K562 (cell line): ENCODE data around the gene STAB2. TPM values are rescaled to one million over a fixed set of nuclear protein-coding genes. Genes with fewer than 3 reads are reported as not detected.

Experiments used
- ATAC-seq: fragments of 200-7000 bp; cut with Tn5 transposase; 3 replicates; pipeline ENCODE4 v1.9.1; 2020; ENCODE audit warnings: moderate library complexity
- BruUV-seq: library from RNA; stranded (reverse); fragments of 400-500 nt; replicated peaks from 2 replicates; lab custom pipeline; 2021; lab: Mats Ljungman, UMichigan
- CTCF ChIA-PET: fragments of 300-600 bp; formaldehyde crosslinking; extraction: SDS; loops from one replicate; lab custom pipeline; 2021; ENCODE audit warnings: low intra/inter-chr PET ratio; lab: Yijun Ruan, JAX
- POLR2A ChIA-PET: fragments of 300-600, 350-650 bp; sonication (Branson Sonifier 250); formaldehyde crosslinking; extraction: SDS; loops from one replicate; lab custom pipeline; 2021; ENCODE audit warnings: antibody characterized with exemption, inconsistent platforms; lab: Yijun Ruan, JAX
- DNase-seq, 4 experiments: peaks; one replicate each; pipeline versions ENCODE4 v3.0.0 to v3.0.0-alpha.2; 2011 to 2018; ENCODE audit warnings: low spot score in 3 of 4, mixed read lengths in 3 of 4; ENCODE audit errors: extremely low read depth in 1 of 4
- FAIRE-seq: peaks from 2 replicates; lab custom pipeline; 2011; peaks lifted over from hg19 to GRCh38; lab: Jason Lieb, UNC
- H2AFZ ChIP-seq: 2 replicates; pipeline ENCODE4 v1.6.0; 2011; ENCODE audit warnings: low read depth, low read length, control low read depth, inconsistent platforms
- H3K27ac ChIP-seq: fragments of 200-600 bp; 3 replicates; pipeline ENCODE4 v1.8.0; 2011; ENCODE audit warnings: low read depth, mild to moderate bottlenecking, control low read depth, inconsistent platforms, low read length, moderate library complexity, mixed read lengths; ENCODE audit errors: extremely low read depth
- H3K27me3 ChIP-seq, 2 experiments: fragments of 300-600 bp in 1 of 2; 2 replicates in 1 of 2; 3 replicates in 1 of 2; pipeline versions ENCODE4 v1.6.0 to v1.8.0; 2011; ENCODE audit warnings: inconsistent platforms in 2 of 2, low read length in 2 of 2, mild to moderate bottlenecking in 1 of 2, mixed read lengths in 1 of 2, moderate library complexity in 1 of 2; ENCODE audit not compliant: control insufficient read depth in 2 of 2, insufficient read depth in 2 of 2
- H3K36me3 ChIP-seq: fragments of 300-600 bp; 3 replicates; pipeline ENCODE4 v1.8.0; 2011; ENCODE audit warnings: mild to moderate bottlenecking, low read length, inconsistent platforms; ENCODE audit not compliant: control insufficient read depth, insufficient read depth
- H3K4me1 ChIP-seq, 2 experiments: fragments of 200-600 bp in 1 of 2; replicated peaks in 1 of 2; 2 replicates in 1 of 2; 3 replicates in 1 of 2; pipeline versions ENCODE4 v1.5.1 to v1.8.0; 2011; ENCODE audit warnings: inconsistent platforms in 2 of 2, low read length in 2 of 2, mild to moderate bottlenecking in 1 of 2, mixed read lengths in 1 of 2, moderate library complexity in 1 of 2; ENCODE audit not compliant: control insufficient read depth in 2 of 2, insufficient read depth in 2 of 2
- H3K4me2 ChIP-seq: 2 replicates; pipeline ENCODE4 v1.6.1; 2011; ENCODE audit warnings: low read length, control low read depth, inconsistent platforms, mixed read lengths; ENCODE audit not compliant: insufficient read depth
- H3K4me3 ChIP-seq: fragments of 200-600 bp; sonication (generic), shearing (Covaris generic); 2 replicates; pipeline ENCODE4 v1.5.1; 2016; ENCODE audit warnings: control low read depth, inconsistent platforms
- H3K79me2 ChIP-seq: fragments of 200-600 bp; 3 replicates; pipeline ENCODE4 v1.8.0; 2011; ENCODE audit warnings: low read length, inconsistent platforms; ENCODE audit not compliant: control insufficient read depth, insufficient read depth
- H3K9ac ChIP-seq, 2 experiments: 2 replicates each; pipeline versions ENCODE4 v1.6.0 to v1.6.1; 2011; ENCODE audit warnings: low read depth in 2 of 2, low read length in 2 of 2, control low read depth in 1 of 2, inconsistent platforms in 1 of 2, mild to moderate bottlenecking in 1 of 2, mixed read lengths in 1 of 2; ENCODE audit not compliant: insufficient read depth in 1 of 2
- H3K9me1 ChIP-seq: one replicate; pipeline ENCODE4 v1.6.0; 2011; ENCODE audit warnings: inconsistent platforms, mild to moderate bottlenecking, low read length, moderate library complexity; ENCODE audit not compliant: control insufficient read depth, insufficient read depth
- H3K9me3 ChIP-seq: replicated peaks from 2 replicates; pipeline ENCODE4 v1.5.1; 2011; ENCODE audit warnings: low read depth, low read length, inconsistent platforms; ENCODE audit not compliant: control insufficient read depth, insufficient read depth
- H4K20me1 ChIP-seq: replicated peaks from 2 replicates; pipeline ENCODE4 v1.6.1; 2011; ENCODE audit warnings: low read length, inconsistent platforms, mixed read lengths; ENCODE audit not compliant: control insufficient read depth, insufficient read depth
- RBM25 ChIP-seq: fragments of 200-400 bp; formaldehyde crosslinking; IDR thresholded peaks from 2 replicates; pipeline ENCODE4 v1.6.1; 2018; ENCODE audit warnings: low read length, low read depth, moderate library complexity; ENCODE audit not compliant: severe bottlenecking
- WGBS: fragments of 100-300 bp; shearing (Covaris generic); methylation state at CpG from one replicate; pipeline ENCODE4 v1.1.6; 2016; ENCODE audit warnings: low coverage, mixed read lengths; ENCODE audit not compliant: insufficient coverage; ENCODE audit errors: missing lambda C conversion rate; 5-methylcytosine and 5-hydroxymethylcytosine counted together
- in situ Hi-C: fragments of 300-500 bp; cut with MboI; formaldehyde crosslinking; loops from 4 replicates; pipeline ENCODE4 v1.15.0; 2018; ENCODE audit warnings: inconsistent platforms, mixed read lengths
- intact Hi-C: fragments of 100-400 bp; cut with micrococcal nuclease; formaldehyde crosslinking; loops from 2 replicates; pipeline ENCODE4 v1.14.2; 2022
- polyA plus RNA-seq, 8 experiments: library from polyadenylated mRNA; depleted of rRNA in 4 of 8; stranded (reverse) in 5 of 8; unstranded in 3 of 8; fragments of >200 nt; fragmentation: Nextera tagmentation in 2 of 8; fragmentation: Illumina TruSeq in 1 of 8; extraction: Ambion mirVana in 2 of 8; extraction: Trizol in 1 of 8; gene quantifications; 2 replicates each; pipeline versions ENCODE4 v1.2.1 to v1.2.3, GENCODE V29; 2011 to 2014; ENCODE audit warnings: inconsistent platforms in 1 of 8, missing spikeins in 1 of 8
- total RNA-seq, 7 experiments: library from RNA; depleted of rRNA in 6 of 7; stranded (reverse); fragments of >200 nt in 6 of 7; fragmentation: Illumina TruSeq in 2 of 7; extraction: Trizol in 2 of 7; gene quantifications; 2 replicates each; pipeline versions ENCODE4 v1.2.1 to v1.2.3, GENCODE V29; 2011 to 2021; ENCODE audit warnings: low replicate concordance in 1 of 7
- TF ChIP-seq, protein P1 (sequence below): fragments of 250-450 bp; sonication (Bioruptor Pico); IDR thresholded peaks from 2 replicates; pipeline ENCODE4 v1.8.0; 2021; ENCODE audit warnings: moderate library complexity, mild to moderate bottlenecking, inconsistent platforms

The STAB2 gene
- total and polyA plus RNA-seq, 9 of the 15 experiments (the other 6 are each of a cell fraction or from before 2014, with no cell fraction given) = 0.10 TPM; not detected in 8

DNA sequence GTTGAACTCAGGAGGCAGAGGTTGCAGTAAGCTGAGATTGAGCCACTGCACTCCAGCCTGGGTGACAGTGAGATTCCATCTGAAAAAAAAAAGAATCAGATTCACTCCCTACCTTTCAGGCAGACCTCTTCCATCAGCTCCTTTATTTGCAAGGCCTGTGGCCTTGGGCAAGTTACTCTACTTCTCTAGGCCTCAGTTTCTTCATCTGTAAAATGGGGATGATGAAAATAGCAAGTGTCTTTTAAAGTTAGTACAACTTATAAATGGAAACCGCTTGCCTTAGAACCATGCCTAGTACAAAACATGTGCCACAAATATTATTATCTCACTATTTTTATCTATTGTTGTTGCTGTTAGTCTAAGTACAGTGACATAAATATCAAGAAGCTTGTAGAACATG is 84.3 kb downstream of the STAB2 start:
- DNase-seq (no peak), ATAC-seq (no peak), FAIRE-seq (no peak)
- no peaks in the 10 kb centered on the region for H3K79me2 ChIP-seq
- CTCF ChIA-PET = no interaction called here
- in situ Hi-C loops (no loop called here), intact Hi-C loops (no loop called here)
- H3K9me3 ChIP-seq = no peaks in the 10 kb centered on the region
- H3K27ac ChIP-seq = no peak overlapping the region
- no peaks in the 10 kb centered on the region for H4K20me1 ChIP-seq
- H3K36me3 ChIP-seq = no peaks in the 10 kb centered on the region
- no peak overlapping the region for H3K4me3 ChIP-seq
- whole genome bisulfite sequencing = 5% methylated on average over 1 of the region's 1 CpG
- TF ChIP-seq, protein P1, sequence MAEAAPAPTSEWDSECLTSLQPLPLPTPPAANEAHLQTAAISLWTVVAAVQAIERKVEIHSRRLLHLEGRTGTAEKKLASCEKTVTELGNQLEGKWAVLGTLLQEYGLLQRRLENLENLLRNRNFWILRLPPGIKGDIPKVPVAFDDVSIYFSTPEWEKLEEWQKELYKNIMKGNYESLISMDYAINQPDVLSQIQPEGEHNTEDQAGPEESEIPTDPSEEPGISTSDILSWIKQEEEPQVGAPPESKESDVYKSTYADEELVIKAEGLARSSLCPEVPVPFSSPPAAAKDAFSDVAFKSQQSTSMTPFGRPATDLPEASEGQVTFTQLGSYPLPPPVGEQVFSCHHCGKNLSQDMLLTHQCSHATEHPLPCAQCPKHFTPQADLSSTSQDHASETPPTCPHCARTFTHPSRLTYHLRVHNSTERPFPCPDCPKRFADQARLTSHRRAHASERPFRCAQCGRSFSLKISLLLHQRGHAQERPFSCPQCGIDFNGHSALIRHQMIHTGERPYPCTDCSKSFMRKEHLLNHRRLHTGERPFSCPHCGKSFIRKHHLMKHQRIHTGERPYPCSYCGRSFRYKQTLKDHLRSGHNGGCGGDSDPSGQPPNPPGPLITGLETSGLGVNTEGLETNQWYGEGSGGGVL (CRISPR knock-in tag) = no peak
- peak; percentile 73 for TF ChIP-seq RBM25
- no TSS peak for BruUV-seq
- no peaks in the 10 kb centered on the region for H3K9me1 ChIP-seq
- peaks cover 7 to 33% of the 10 kb centered on the region in 2 experiments; a peak in 4 of 5 replicates for H3K27me3 ChIP-seq
- H3K9ac ChIP-seq = no peak overlapping the region
- no peaks in the 10 kb centered on the region for H3K4me1 ChIP-seq
- POLR2A ChIA-PET = no interaction called here
- H3K4me2 ChIP-seq = no peak overlapping the region
- H2AFZ ChIP-seq = no peak overlapping the region
